Stomach (tissue), 9 donors: ENCODE measurements around the gene NFILZ. TPM values are rescaled to one million over a fixed set of nuclear protein-coding genes. Genes with fewer than 3 reads are reported as not detected.

ENCODE experiments used
- DNase-seq, 2 donors: peaks; one replicate each; pipeline versions ENCODE4 v3.0.0 to v3.0.0-alpha.2; 2013 to 2019
- H3K27ac ChIP-seq, 5 donors: fragments of 200-600 bp in 4 of 5; sonication (generic) in 4 of 5; one replicate each; pipeline ENCODE4 v1.5.1; 2013 to 2019; ENCODE audit warnings: mild to moderate bottlenecking in 1 of 5, moderate library complexity in 1 of 5
- H3K27me3 ChIP-seq, 3 donors: fragments of 200-600 bp; sonication (generic); one replicate each; pipeline ENCODE4 v1.5.1; 2017 to 2019; ENCODE audit warnings: mixed run types in 1 of 3
- H3K36me3 ChIP-seq, 4 donors: fragments of 200-600 bp; sonication (generic); 1 replicate in 3 of 4; 2 replicates in 1 of 4; pipeline ENCODE4 v1.5.1; 2016 to 2019
- H3K4me1 ChIP-seq, 4 donors: fragments of 200-600 bp; sonication (generic); one replicate each; pipeline ENCODE4 v1.5.1; 2016 to 2019
- H3K4me3 ChIP-seq, 4 donors: fragments of 200-600 bp; sonication (generic) in 3 of 4; one replicate each; pipeline ENCODE4 v1.5.1; 2016 to 2019; ENCODE audit warnings: mild to moderate bottlenecking in 1 of 4
- H3K9me3 ChIP-seq, 4 donors: fragments of 200-600 bp; sonication (generic); one replicate each; pipeline ENCODE4 v1.5.1; 2016 to 2019
- EP300 ChIP-seq: sonication (generic); formaldehyde crosslinking; IDR thresholded peaks from one replicate; pipeline ENCODE4 v1.6.1; 2017; ENCODE audit warnings: antibody characterized with exemption
- POLR2A ChIP-seq, 4 donors: fragments of 450-650 bp; IDR thresholded peaks; one replicate each; pipeline ENCODE4 v1.6.1; 2016; ENCODE audit warnings: antibody characterized with exemption in 4 of 4, control low read depth in 2 of 4, mild to moderate bottlenecking in 1 of 4, moderate library complexity in 1 of 4
- POLR2AphosphoS5 ChIP-seq, 3 donors: sonication (generic); formaldehyde crosslinking; IDR thresholded peaks; one replicate each; pipeline ENCODE4 v1.6.1; 2016; ENCODE audit warnings: antibody characterized with exemption in 3 of 3
- WGBS, 5 donors: extraction: QIAGEN DNeasy Blood & Tissue Kit in 3 of 5; methylation state at CpG; one replicate each; pipeline versions ENCODE4 v1.1.5 to v1.1.7; 2013 to 2018; 5-methylcytosine and 5-hydroxymethylcytosine counted together
- intact Hi-C: fragments of 100-400 bp; cut with DNase I; formaldehyde crosslinking; loops from one replicate; pipeline ENCODE4 v1.15.1; 2023; ENCODE audit warnings: low total_unique reads
- polyA plus RNA-seq, 3 donors: library from polyadenylated mRNA; stranded (reverse); fragments of 200-250 nt; gene quantifications; one replicate each; pipeline ENCODE4 v1.2.3, GENCODE V29; 2013
- total RNA-seq, 5 donors: library from RNA; depleted of rRNA; stranded (reverse); fragments of >200 nt; gene quantifications; one replicate each; pipeline versions ENCODE4 v1.1.0 to v1.2.3, GENCODE V29; 2014 to 2016
- TF ChIP-seq, protein P1 (sequence below), 7 experiments: fragments of 450-650 bp in 4 of 7; fragments of 200-600 bp in 3 of 7; sonication (generic) in 3 of 7; IDR thresholded peaks; one replicate each; pipeline ENCODE4 v1.5.1; 2016 to 2019; ENCODE audit warnings: antibody characterized with exemption in 7 of 7, control low read depth in 2 of 7, mild to moderate bottlenecking in 1 of 7
- donor health status: healthy with polysubstance abuse.
- donor health status: Bipolar disorder and iron deficiency.
- donor health status: healthy.

The NFILZ gene
- total and polyA plus RNA-seq, 8 donors: not detected

DNA sequence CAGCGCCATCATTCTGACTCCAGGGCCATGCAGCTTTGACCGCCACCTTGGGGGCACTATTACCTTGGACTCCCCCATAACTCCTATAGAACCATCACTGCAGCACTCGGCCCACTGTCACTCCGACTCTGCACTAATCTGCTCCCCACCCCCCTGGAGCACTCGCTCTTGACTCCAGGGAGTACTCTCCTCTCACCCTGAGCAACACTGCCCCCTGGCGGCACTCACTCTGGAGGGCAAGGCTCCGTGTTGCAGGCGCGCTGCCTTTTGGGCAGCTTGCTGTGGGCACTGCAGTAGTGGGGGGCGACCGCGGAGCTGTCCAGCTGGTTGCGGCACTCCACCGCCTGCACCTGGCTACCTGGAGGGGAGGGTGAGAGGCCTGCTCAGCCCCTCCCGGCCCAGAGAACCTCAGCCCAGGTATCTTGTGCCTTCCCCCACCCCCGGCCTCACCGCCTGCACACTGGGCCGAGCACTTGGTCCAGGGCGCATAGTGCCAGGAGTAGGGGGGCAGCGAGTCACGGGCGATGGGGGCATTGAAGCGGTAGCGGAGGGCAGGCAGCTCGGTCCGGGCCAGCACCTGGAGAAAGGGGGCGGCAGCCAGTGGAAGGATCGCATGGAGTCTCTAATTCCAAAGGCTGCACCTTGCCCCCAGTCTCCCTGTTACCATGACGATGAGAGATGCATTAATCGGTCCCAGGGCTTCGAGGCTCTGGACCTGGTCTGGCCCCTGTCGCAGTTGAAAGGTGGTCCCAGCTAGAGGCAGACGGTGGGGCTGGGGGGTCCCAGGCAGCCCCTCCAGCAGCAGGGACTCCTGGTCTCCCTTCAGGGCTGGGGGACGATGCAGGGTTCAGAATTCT, 44.3 kb upstream of the NFILZ start:
- H3K27ac ChIP-seq: no peak overlapping the region
- no peak overlapping the region for H3K4me3 ChIP-seq
- TF ChIP-seq POLR2A (IDR thresholded peaks at IDR 0.05): no peak
- TF ChIP-seq, protein P1, sequence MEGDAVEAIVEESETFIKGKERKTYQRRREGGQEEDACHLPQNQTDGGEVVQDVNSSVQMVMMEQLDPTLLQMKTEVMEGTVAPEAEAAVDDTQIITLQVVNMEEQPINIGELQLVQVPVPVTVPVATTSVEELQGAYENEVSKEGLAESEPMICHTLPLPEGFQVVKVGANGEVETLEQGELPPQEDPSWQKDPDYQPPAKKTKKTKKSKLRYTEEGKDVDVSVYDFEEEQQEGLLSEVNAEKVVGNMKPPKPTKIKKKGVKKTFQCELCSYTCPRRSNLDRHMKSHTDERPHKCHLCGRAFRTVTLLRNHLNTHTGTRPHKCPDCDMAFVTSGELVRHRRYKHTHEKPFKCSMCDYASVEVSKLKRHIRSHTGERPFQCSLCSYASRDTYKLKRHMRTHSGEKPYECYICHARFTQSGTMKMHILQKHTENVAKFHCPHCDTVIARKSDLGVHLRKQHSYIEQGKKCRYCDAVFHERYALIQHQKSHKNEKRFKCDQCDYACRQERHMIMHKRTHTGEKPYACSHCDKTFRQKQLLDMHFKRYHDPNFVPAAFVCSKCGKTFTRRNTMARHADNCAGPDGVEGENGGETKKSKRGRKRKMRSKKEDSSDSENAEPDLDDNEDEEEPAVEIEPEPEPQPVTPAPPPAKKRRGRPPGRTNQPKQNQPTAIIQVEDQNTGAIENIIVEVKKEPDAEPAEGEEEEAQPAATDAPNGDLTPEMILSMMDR (IDR thresholded peaks at IDR 0.05): peak in 5 of 7 experiments; percentile 13 to 53 (median 35)
- peaks cover 0 to 48% (median 19%) of the 10 kb centered on the region in 4 donors for H3K36me3 ChIP-seq
- no peaks in the 10 kb centered on the region for H3K9me3 ChIP-seq
- H3K27me3 ChIP-seq: peaks cover 0 to 14% (median 0%) of the 10 kb centered on the region in 3 donors
- no peaks in the 10 kb centered on the region for H3K4me1 ChIP-seq
- peak; percentile 61 for DNase-seq
- intact Hi-C loops: no loop called here
- 52 to 84% (median 64%) methylated on average over 14 to 34 of the region's 34 CpGs for WGBS, 5 donors

DNA sequence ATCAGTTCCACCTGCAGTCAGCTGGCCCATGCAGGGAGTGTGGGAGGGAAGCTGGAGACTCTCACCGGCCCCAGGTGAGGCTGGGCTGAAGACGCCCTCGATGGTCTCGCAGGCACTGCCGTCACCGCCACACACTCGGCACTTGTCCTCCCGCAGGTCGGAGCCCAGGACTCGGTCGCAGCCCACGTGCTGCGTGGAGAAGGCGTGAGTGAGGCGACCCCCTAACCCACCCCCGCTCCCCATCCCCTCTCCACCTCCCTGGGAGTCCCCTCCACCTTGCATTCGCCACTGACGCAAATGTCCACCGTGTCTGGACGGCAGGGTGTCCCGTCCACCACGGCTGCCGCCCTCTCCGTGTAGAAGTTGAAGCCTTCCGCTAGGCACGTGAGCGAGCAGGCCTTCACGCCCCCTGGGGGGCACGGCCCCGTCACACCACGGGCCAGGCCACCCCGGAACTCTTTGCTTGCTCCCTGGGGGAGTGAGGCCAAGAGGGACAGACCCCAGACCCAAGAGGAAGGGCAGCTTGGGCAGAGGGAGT, 41.2 kb upstream of the NFILZ start:
- Histone ChIP-seq H3K36me3 (peaks cover 0 to 47% (median 19%) of the 10 kb centered on the region in 4 donors), H3K4me1 (peaks cover 16 to 21% (median 17%) of the 10 kb centered on the region in 4 donors), H3K27ac (no peak overlapping the region), H3K9me3 (peaks cover 0 to 11% (median 4%) of the 10 kb centered on the region in 4 donors), H3K27me3 (peaks cover 0 to 28% (median 16%) of the 10 kb centered on the region in 3 donors), H3K4me3 (no peak overlapping the region)
- WGBS, 5 donors: 78 to 88% (median 84%) methylated on average over 10 to 32 of the region's 32 CpGs
- DNase-seq: no peak
- intact Hi-C loops: no loop called here
- TF ChIP-seq EP300: no peak
- no peak for TF ChIP-seq POLR2AphosphoS5 (IDR thresholded peaks at IDR 0.05)
- TF ChIP-seq, protein P1 (IDR thresholded peaks at IDR 0.05): no peak
- no peak for TF ChIP-seq POLR2A (IDR thresholded peaks at IDR 0.05)

DNA sequence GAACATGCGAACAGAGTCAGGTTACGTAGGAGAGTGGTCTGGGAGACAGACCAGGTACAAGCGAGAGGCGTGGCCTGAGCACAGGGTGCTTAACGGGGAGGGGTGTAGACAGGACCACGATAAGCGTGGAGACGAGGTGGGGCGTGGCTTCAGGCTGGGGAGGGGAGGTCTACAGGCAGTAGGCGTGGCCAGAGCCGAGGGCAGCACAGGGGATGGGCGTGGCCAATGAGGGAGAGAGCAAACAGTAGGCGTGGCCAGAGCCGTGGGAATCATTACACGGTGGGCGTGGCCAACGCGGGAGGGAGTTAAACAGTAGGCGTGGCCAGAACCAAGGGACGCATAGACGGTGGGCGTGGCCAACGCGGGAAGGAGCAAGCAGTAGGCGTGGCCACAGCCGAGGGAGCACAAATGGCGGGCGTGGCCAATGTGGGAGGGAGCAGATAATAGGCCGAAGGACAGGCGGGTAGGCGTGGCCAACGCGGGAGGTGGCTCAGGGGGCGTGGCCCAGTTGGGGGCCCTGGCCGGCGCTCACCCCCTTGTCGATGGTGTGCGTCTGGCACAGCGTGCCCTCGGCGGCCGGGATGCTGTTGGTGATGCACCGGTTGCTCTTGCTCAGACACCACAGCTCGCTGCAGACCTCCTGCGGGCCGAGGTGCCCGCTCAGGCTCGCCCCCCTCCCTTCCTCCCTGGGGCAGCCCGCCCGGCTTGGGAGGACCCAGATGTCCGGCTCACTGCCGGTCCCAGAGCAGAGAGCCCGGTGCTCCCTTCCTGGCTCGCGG, 38.0 kb upstream of the NFILZ start:
- Histone ChIP-seq H3K27me3 (peaks cover 0 to 16% (median 14%) of the 10 kb centered on the region in 3 donors), H3K9me3 (peaks cover 0 to 11% (median 4%) of the 10 kb centered on the region in 4 donors), H3K27ac (peak overlapping the region in 3 of 5 donors; percentile 18 to 58 (median 28)), H3K4me1 (peaks cover 16 to 28% (median 19%) of the 10 kb centered on the region in 4 donors), H3K36me3 (peaks cover 0 to 44% (median 21%) of the 10 kb centered on the region in 4 donors), H3K4me3 (peak overlapping the region; percentile 32 to 37 (median 33))
- intact Hi-C loops: no loop called here
- peak; percentile 85 to 97 for DNase-seq
- TF ChIP-seq POLR2AphosphoS5 (IDR thresholded peaks at IDR 0.05) (peak in 2 of 3 donors; percentile 20 to 77), EP300 (no peak)
- 2 to 6% (median 3%) methylated on average over 30 to 55 of the region's 55 CpGs for WGBS, 5 donors

DNA sequence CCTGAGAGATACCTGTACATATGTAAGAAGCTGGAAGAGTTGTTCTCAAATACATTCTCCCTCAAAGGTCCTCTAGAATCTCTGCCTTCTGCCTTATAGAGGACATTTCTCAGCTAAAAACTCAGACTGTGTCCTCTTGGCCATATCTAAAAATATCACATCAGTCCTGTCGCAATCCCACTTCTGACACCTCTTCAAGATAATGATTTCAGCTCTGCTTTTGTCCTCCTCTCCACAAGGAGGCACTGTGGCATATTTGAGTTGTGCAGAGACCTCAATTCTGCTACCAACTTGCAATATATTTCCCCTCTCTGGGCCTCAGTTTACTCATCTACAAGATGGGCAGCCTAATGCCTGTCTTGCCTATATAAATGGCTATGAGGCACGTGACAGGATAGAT, 36.5 kb upstream of the NFILZ start:
- H3K27ac ChIP-seq: no peak overlapping the region
- no peak for DNase-seq
- H3K4me1 ChIP-seq: peaks cover 16 to 28% (median 19%) of the 10 kb centered on the region in 4 donors
- no peak overlapping the region for H3K4me3 ChIP-seq
- intact Hi-C loops: no loop called here
- H3K27me3 ChIP-seq: peaks cover 0 to 16% (median 14%) of the 10 kb centered on the region in 3 donors
- no peak for TF ChIP-seq POLR2AphosphoS5 (IDR thresholded peaks at IDR 0.05)
- TF ChIP-seq, protein P1 (IDR thresholded peaks at IDR 0.05): no peak
- no peak for TF ChIP-seq EP300
- TF ChIP-seq POLR2A (IDR thresholded peaks at IDR 0.05): no peak
- peaks cover 0 to 43% (median 25%) of the 10 kb centered on the region in 4 donors for H3K36me3 ChIP-seq
- WGBS, 5 donors: 93 to 98% (median 94%) methylated on average over 2 of the region's 2 CpGs
- H3K9me3 ChIP-seq: peaks cover 0 to 11% (median 4%) of the 10 kb centered on the region in 4 donors
